Gastroesophageal sphincter (tissue), 4 donors: ENCODE data around the gene IRF3. TPM values are rescaled to one million over a fixed set of nuclear protein-coding genes. Genes with fewer than 3 reads are reported as not detected.

Source experiments
- ATAC-seq: fragments of 150-250 bp; one replicate; pipeline ENCODE4 v1.9.1; 2016; ENCODE audit warnings: mild to moderate bottlenecking, moderate library complexity
- H3K27ac ChIP-seq, 4 donors: fragments of 200-600 bp; sonication (generic) in 3 of 4; 1 replicate in 3 of 4; 2 replicates in 1 of 4; pipeline ENCODE4 v1.5.1; 2016 to 2019
- H3K27me3 ChIP-seq: fragments of 200-600 bp; sonication (generic); one replicate; pipeline ENCODE4 v1.5.1; 2019
- H3K36me3 ChIP-seq, 2 donors: fragments of 200-600 bp; sonication (generic); one replicate each; pipeline ENCODE4 v1.5.1; 2019; ENCODE audit warnings: control low read depth in 1 of 2
- H3K4me1 ChIP-seq, 3 donors: fragments of 200-600 bp; sonication (generic); 1 replicate in 2 of 3; 2 replicates in 1 of 3; pipeline ENCODE4 v1.5.1; 2016 to 2019; ENCODE audit warnings: control low read depth in 2 of 3
- H3K4me3 ChIP-seq, 2 donors: fragments of 200-600 bp; sonication (generic); one replicate each; pipeline ENCODE4 v1.5.1; 2019; ENCODE audit warnings: mild to moderate bottlenecking in 1 of 2, moderate library complexity in 1 of 2
- H3K9me3 ChIP-seq, 3 donors: fragments of 200-600 bp; sonication (generic); one replicate each; pipeline ENCODE4 v1.5.1; 2017 to 2019; ENCODE audit warnings: control low read depth in 2 of 3
- CTCF ChIP-seq, 4 experiments: fragments of 200-600 bp in 2 of 4; fragments of 450-650 bp in 2 of 4; sonication (generic) in 1 of 4; IDR thresholded peaks; one replicate each; pipeline ENCODE4 v1.5.1; 2017 to 2019; ENCODE audit warnings: antibody characterized with exemption in 4 of 4, mild to moderate bottlenecking in 2 of 4, moderate library complexity in 2 of 4
- EP300 ChIP-seq: sonication (generic); formaldehyde crosslinking; IDR thresholded peaks from one replicate; pipeline ENCODE4 v1.6.1; 2017; ENCODE audit warnings: antibody characterized with exemption, mild to moderate bottlenecking
- POLR2A ChIP-seq, 2 donors: fragments of 450-650 bp; IDR thresholded peaks; one replicate each; pipeline ENCODE4 v1.6.1; 2017; ENCODE audit warnings: antibody characterized with exemption in 2 of 2, mild to moderate bottlenecking in 2 of 2, moderate library complexity in 1 of 2
- POLR2AphosphoS5 ChIP-seq: sonication (generic); formaldehyde crosslinking; IDR thresholded peaks from one replicate; pipeline ENCODE4 v1.6.1; 2017; ENCODE audit warnings: antibody characterized with exemption
- WGBS, 2 donors: methylation state at CpG; one replicate each; pipeline ENCODE4 v1.1.5; 2018; ENCODE audit warnings: low coverage in 1 of 2; 5-methylcytosine and 5-hydroxymethylcytosine counted together
- total RNA-seq, 4 donors: library from RNA; depleted of rRNA; stranded (reverse); fragments of >200 nt; gene quantifications; one replicate each; pipeline ENCODE4 v1.1.0, GENCODE V29; 2016

The IRF3 gene
- total RNA-seq, 4 donors from 2014 or later: 29.2 to 68.6 (median 39.9) TPM

- peaks cover 31% of the 10 kb centered on the region for H3K27me3 ChIP-seq
- no peaks in the 10 kb centered on the region for H3K9me3 ChIP-seq
- WGBS, 2 donors: 90% methylated on average over 15 of the region's 27 CpGs; no CpG with 5 or more reads in 1 of the 2 donors
- H3K4me3 ChIP-seq: peak overlapping the region in 1 of 2 donors; percentile 52
- no peak for TF ChIP-seq CTCF (IDR thresholded peaks at IDR 0.05)
- TF ChIP-seq POLR2A (IDR thresholded peaks at IDR 0.05): no peak
- TF ChIP-seq EP300: no peak
- TF ChIP-seq POLR2AphosphoS5: no peak
- H3K36me3 ChIP-seq: peaks cover 0 to 71% of the 10 kb centered on the region in 2 donors
- H3K4me1 ChIP-seq: peaks cover 0 to 34% (median 22%) of the 10 kb centered on the region in 3 donors
- peak overlapping the region in 2 of 4 donors; percentile 36 to 49 for H3K27ac ChIP-seq
- no peak for ATAC-seq
Observed at GRCh38 chr19:49686503-49687088, 20.9 kb upstream of the IRF3 start.

DNA sequence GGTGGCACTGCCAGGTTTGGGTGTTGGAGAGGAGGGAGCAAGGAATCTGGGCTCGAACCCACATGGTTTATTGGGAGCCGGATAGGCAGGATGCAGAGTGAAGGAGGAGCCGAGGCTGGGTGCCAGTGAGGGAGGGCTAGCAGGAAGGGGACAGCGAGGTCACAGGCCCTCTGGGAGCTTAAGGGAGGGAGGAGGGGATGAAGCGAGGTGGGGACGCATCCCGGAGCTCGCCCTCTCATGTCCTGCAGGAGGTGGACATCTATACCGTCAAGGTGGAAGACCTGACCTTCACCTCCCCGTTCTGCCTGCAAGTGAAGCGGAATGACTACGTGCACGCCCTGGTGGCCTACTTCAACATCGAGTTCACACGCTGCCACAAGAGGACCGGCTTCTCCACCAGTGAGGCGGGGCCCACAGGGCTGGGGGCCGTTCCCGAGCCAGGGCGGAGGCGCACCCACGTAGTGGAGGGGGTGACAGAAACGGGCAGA lies 20.2 kb upstream of the IRF3 start:
- Histone ChIP-seq H3K27ac (peak overlapping the region in 1 of 4 donors; percentile 17), H3K36me3 (peaks cover 0 to 78% of the 10 kb centered on the region in 2 donors), H3K9me3 (no peaks in the 10 kb centered on the region), H3K27me3 (peaks cover 24% of the 10 kb centered on the region), H3K4me3 (peak overlapping the region in 1 of 2 donors; percentile 4), H3K4me1 (peaks cover 0 to 34% (median 17%) of the 10 kb centered on the region in 3 donors)
- WGBS, 2 donors: 52 to 75% methylated on average over 8 to 10 of the region's 23 CpGs
- no peak for ATAC-seq
- TF ChIP-seq CTCF (IDR thresholded peaks at IDR 0.05) (no peak), POLR2AphosphoS5 (no peak), POLR2A (IDR thresholded peaks at IDR 0.05) (no peak), EP300 (no peak)

DNA sequence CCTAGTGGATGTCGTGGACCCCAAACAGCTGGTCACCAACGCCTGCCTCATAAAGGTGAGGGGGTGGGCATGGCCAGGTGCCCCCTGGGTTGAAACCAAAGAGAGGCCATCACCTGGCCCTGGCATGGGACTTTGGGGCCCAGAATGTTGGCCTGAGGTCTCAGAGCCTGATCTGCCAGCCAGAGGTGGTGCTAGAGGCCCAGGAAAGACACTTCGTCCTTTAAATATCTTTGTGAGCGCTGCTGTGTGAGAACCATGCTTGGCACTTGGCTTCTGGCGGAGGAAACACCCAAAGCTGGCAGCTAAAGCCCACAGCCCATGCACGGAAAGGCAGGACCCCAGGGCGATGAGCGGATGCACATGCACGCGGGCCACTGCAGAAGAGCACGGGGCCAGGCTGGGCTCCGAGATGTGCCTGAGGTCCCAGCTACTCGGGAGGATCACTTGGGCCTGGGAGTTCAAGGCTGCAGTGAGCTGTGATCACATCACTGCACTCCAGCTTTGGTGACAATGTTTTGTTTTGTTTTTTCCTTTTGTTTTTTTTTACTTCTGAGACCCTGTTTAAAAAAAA lies 19.4 kb upstream of the IRF3 start:
- H3K27me3 ChIP-seq: peaks cover 16% of the 10 kb centered on the region
- peaks cover 0 to 79% of the 10 kb centered on the region in 2 donors for H3K36me3 ChIP-seq
- no peak for TF ChIP-seq POLR2A (IDR thresholded peaks at IDR 0.05)
- TF ChIP-seq POLR2AphosphoS5: no peak
- no peak for TF ChIP-seq EP300
- no peak for TF ChIP-seq CTCF (IDR thresholded peaks at IDR 0.05)

GRCh38 chr19:49684251-49684982 lies 18.8 kb upstream of the IRF3 start:
- ATAC-seq: no peak
- peaks cover 0 to 79% of the 10 kb centered on the region in 2 donors for H3K36me3 ChIP-seq
- H3K27ac ChIP-seq: no peak overlapping the region
- no peak overlapping the region for H3K4me3 ChIP-seq
- TF ChIP-seq CTCF (IDR thresholded peaks at IDR 0.05): peak in 3 of 4 experiments; percentile 16 to 32 (median 24)
- no peak for TF ChIP-seq POLR2AphosphoS5
- H3K9me3 ChIP-seq: no peaks in the 10 kb centered on the region
- peaks cover 9% of the 10 kb centered on the region for H3K27me3 ChIP-seq
- WGBS, 2 donors: 52 to 64% methylated on average over 3 to 15 of the region's 35 CpGs
- peaks cover 0 to 34% (median 12%) of the 10 kb centered on the region in 3 donors for H3K4me1 ChIP-seq

More for the DNA sequence above, 19.4 kb upstream of the IRF3 start:
- WGBS, 2 donors: 83 to 90% methylated on average over 1 to 9 of the region's 13 CpGs
- Histone ChIP-seq H3K27ac (no peak overlapping the region), H3K4me1 (peaks cover 0 to 34% (median 16%) of the 10 kb centered on the region in 3 donors), H3K9me3 (no peaks in the 10 kb centered on the region), H3K4me3 (no peak overlapping the region)
- no peak for ATAC-seq
